Neural crest cell (in vitro differentiated cells): ENCODE results near the gene GPANK1. TPM values are rescaled to one million over a fixed set of nuclear protein-coding genes. Genes with fewer than 3 reads are reported as not detected.

Experiments used
- DNase-seq: peaks from one replicate; pipeline ENCODE4 v3.0.0; 2021; ENCODE audit warnings: low read depth, mixed read lengths, low spot score
- H3K27ac Mint-ChIP-seq: one replicate; pipeline ENCODE4 v1.8.0; 2021; ENCODE audit warnings: mild to moderate bottlenecking, mixed read lengths; ENCODE audit not compliant: unreplicated experiment
- H3K27me3 Mint-ChIP-seq: 2 replicates; pipeline ENCODE4 v1.8.0; 2021; ENCODE audit warnings: low read depth, mild to moderate bottlenecking, mixed read lengths
- H3K36me3 Mint-ChIP-seq: 2 replicates; pipeline ENCODE4 v1.8.0; 2021; ENCODE audit warnings: low read depth, mild to moderate bottlenecking, mixed read lengths
- H3K4me1 Mint-ChIP-seq: 2 replicates; pipeline ENCODE4 v1.8.0; 2021; ENCODE audit warnings: mixed read lengths
- H3K4me3 Mint-ChIP-seq: one replicate; pipeline ENCODE4 v1.8.0; 2021; ENCODE audit warnings: mild to moderate bottlenecking, mixed read lengths
- H3K9me3 Mint-ChIP-seq: 2 replicates; pipeline ENCODE4 v1.8.0; 2021; ENCODE audit warnings: mixed read lengths
- CTCF ChIP-seq: fragments of 200-600 bp; sonication (generic); conservative IDR thresholded peaks from 2 replicates; pipeline ENCODE4 v1.5.0; 2021; ENCODE audit warnings: antibody characterized with exemption, mild to moderate bottlenecking
- total RNA-seq: library from RNA; stranded (reverse); gene quantifications from 2 replicates; pipeline ENCODE4 v1.2.1, GENCODE V29; 2021

Gene GPANK1
- total RNA-seq, 1 donor from 2014 or later, result 16.8 TPM

- no peak overlapping the region for H3K27ac Mint-ChIP-seq
- no peak for TF ChIP-seq CTCF
- H3K9me3 Mint-ChIP-seq, result no peaks in the 10 kb centered on the region
- H3K36me3 Mint-ChIP-seq, result peaks cover 32% of the 10 kb centered on the region
- H3K4me1 Mint-ChIP-seq, result no peaks in the 10 kb centered on the region
- no peak for DNase-seq
- peak overlapping the region; percentile 56 for H3K4me3 Mint-ChIP-seq
- peaks cover 3% of the 10 kb centered on the region for H3K27me3 Mint-ChIP-seq
Observed at GRCh38 chr6:31640612-31641011, 24.2 kb downstream of the GPANK1 start.

- TF ChIP-seq CTCF, result no peak
- Mint-ChIP-seq H3K4me3 (peak overlapping the region; percentile 15), H3K36me3 (peaks cover 30% of the 10 kb centered on the region), H3K9me3 (no peaks in the 10 kb centered on the region), H3K27ac (no peak overlapping the region), H3K27me3 (peaks cover 3% of the 10 kb centered on the region), H3K4me1 (no peaks in the 10 kb centered on the region)
- no peak for DNase-seq
Observed at GRCh38 chr6:31639449-31639861, 25.3 kb downstream of the GPANK1 start.

GRCh38 chr6:31639043-31639442 lies 25.8 kb downstream of the GPANK1 start:
- H3K9me3 Mint-ChIP-seq, result no peaks in the 10 kb centered on the region
- no peak overlapping the region for H3K27ac Mint-ChIP-seq
- TF ChIP-seq CTCF, result no peak
- H3K36me3 Mint-ChIP-seq, result peaks cover 32% of the 10 kb centered on the region
- H3K4me3 Mint-ChIP-seq, result peak overlapping the region; percentile 1
- DNase-seq, result no peak
- H3K4me1 Mint-ChIP-seq, result peaks cover 1% of the 10 kb centered on the region
- H3K27me3 Mint-ChIP-seq, result peaks cover 3% of the 10 kb centered on the region

- no peak overlapping the region for H3K4me3 Mint-ChIP-seq
- peaks cover 3% of the 10 kb centered on the region for H3K27me3 Mint-ChIP-seq
- DNase-seq, result no peak
- H3K9me3 Mint-ChIP-seq, result no peaks in the 10 kb centered on the region
- H3K36me3 Mint-ChIP-seq, result peaks cover 35% of the 10 kb centered on the region
- no peak for TF ChIP-seq CTCF
- H3K4me1 Mint-ChIP-seq, result peaks cover 4% of the 10 kb centered on the region
- no peak overlapping the region for H3K27ac Mint-ChIP-seq
Observed at GRCh38 chr6:31636698-31637596, 27.9 kb downstream of the GPANK1 start.

GRCh38 chr6:31634969-31635575 lies 29.7 kb downstream of the GPANK1 start:
- Mint-ChIP-seq H3K4me1 (peaks cover 4% of the 10 kb centered on the region), H3K9me3 (no peaks in the 10 kb centered on the region), H3K4me3 (no peak overlapping the region), H3K27me3 (peaks cover 3% of the 10 kb centered on the region), H3K27ac (peak overlapping the region; percentile 46), H3K36me3 (peaks cover 34% of the 10 kb centered on the region)
- no peak for TF ChIP-seq CTCF
- no peak for DNase-seq
